HG02884 (cell line): ENCODE measurements around the gene ZMYND11.

ENCODE experiments used
- ATAC-seq: cut with Tn5 transposase; IDR thresholded peaks from one replicate; pipeline ENCODE4 v1.9.1; 2021; ENCODE audit warnings: mild to moderate bottlenecking, moderate library complexity; ENCODE audit not compliant: unreplicated experiment

ZMYND11 gene

GRCh38 chr10:190216-190615, 55.0 kb downstream of the ZMYND11 start:
- no peak for ATAC-seq

GRCh38 chr10:191703-192518, 56.7 kb downstream of the ZMYND11 start:
- ATAC-seq, result no peak

DNA sequence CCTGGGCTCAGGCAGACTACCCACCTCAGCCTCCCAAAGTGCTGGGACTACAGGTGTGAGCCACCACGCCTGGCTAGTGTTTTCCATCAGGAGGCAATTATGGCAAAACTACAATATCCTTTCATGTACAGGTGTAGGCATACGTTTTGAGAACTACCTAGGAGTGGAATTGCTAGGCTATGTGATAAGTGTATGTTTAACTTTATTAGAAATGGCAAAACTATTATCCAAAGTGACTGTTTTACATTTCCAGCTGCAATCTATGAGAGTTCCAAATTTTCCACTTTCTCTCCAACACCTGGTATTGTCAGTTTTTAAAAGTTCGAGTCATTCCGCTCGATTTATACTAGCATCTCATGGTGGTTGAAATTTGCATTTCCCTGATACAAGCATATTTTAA, 59.0 kb downstream of the ZMYND11 start:
- ATAC-seq, result no peak

- ATAC-seq, result no peak
Observed at GRCh38 chr10:200405-200804, 65.2 kb downstream of the ZMYND11 start.

- ATAC-seq, result no peak
Observed at GRCh38 chr10:201328-201771, 66.1 kb downstream of the ZMYND11 start.

GRCh38 chr10:208616-209015, 73.4 kb downstream of the ZMYND11 start:
- no peak for ATAC-seq

DNA sequence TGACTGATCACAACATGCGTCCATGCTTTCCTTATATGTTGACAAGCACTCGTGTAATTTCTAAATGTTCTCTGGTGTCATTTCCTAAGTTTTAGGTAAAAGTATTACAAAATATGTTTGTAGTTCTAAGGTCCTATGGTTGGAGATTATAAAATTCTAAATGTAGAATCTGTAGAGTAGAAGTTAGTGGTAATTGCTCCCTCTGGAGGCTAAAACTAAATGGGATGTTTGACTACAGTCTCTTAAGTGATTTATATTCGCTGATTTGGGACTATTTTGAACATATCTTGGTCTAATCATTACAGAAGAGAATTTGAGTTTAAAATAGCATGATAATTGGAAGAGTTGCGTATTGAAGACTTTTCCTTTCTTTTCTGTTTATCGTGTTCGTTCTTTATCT, 74.1 kb downstream of the ZMYND11 start:
- no peak for ATAC-seq

DNA sequence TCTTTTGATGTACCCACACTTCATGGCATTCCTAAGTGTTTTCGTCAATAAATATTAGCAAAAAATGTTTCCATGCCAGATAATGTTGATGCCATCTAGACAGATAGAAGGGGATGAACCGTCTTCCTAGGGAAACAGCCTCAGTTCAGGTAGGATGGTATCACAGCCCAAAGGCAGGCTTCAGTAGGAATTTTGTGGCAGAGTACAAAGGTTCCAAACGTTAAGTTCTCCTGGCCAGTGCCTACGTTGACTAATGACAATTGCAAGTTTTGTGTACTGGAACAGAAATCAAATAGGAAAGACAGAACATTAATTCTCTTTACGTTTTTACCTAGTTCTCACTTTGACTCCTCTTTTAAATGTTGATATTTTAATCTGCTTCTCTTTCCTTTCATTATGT, 75.0 kb downstream of the ZMYND11 start:
- no peak for ATAC-seq

GRCh38 chr10:215444-215843, 80.2 kb downstream of the ZMYND11 start:
- no peak for ATAC-seq

DNA sequence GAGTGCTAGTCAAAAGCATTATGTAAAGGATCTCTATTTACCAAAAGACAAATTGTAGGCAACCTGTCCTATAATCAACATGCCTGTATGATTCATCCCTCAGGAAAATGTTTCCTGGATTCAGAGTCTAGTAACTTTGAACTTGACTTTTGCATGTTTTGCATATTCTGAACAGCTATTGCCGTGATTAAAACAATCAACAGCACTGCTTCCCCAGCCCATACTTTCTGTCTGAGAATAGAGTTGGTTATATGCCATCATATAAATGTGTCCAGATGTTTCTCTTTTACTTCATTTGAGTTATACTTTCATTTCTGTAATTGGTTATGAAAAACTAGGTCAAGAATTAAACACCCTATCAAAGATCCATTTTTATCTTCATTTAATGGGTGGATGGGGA, 83.5 kb downstream of the ZMYND11 start:
- ATAC-seq, result no peak

- no peak for ATAC-seq
Observed at GRCh38 chr10:219731-220472, 84.6 kb downstream of the ZMYND11 start.

GRCh38 chr10:224571-224970, 89.3 kb downstream of the ZMYND11 start:
- no peak for ATAC-seq

GRCh38 chr10:226018-226417, 90.8 kb downstream of the ZMYND11 start:
- ATAC-seq, result no peak

DNA sequence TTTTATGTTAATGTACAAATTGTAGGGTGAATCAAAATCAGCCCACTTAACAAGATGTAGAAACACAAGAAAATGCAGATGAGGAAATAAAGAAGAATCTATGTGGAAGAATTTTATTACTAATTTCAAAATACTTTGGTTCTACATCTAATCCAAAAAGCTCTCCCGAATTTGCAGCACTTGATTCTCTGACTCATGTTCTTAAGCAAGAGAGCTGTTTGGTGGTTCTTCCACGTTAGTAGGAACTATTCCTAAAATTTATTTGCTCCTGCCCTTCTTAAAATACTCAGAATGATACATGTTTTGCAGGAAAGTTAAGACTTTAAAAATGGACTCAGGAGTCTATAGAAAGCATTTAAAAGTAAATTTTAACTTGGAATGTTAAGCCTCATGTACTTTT, 91.8 kb downstream of the ZMYND11 start:
- no peak for ATAC-seq

GRCh38 chr10:228366-228765, 93.1 kb downstream of the ZMYND11 start:
- no peak for ATAC-seq

DNA sequence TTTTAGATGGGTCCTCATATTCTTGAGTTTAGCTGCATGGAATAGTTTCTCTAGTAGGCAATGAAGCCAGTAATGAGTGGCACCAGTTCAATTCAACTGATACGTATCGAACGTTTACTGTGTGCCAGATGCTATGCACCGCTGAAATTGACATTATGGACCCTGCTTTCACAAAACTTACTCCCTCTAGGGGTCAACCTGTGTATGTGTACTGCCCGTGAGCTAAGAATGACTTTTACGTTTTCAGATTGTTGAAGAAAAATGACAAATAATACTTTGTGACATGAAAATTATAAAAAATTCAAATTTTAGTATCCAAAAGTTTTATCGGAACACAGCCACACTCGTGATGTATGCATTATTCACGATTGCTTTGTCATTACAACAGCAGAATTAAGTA, 95.5 kb downstream of the ZMYND11 start:
- ATAC-seq, result no peak

- ATAC-seq, result no peak
Observed at GRCh38 chr10:232061-232460, 96.8 kb downstream of the ZMYND11 start.

- ATAC-seq, result no peak
Observed at GRCh38 chr10:232878-233277, 97.6 kb downstream of the ZMYND11 start.

- ATAC-seq, result no peak
Observed at GRCh38 chr10:234708-235406, 99.6 kb downstream of the ZMYND11 start.

DNA sequence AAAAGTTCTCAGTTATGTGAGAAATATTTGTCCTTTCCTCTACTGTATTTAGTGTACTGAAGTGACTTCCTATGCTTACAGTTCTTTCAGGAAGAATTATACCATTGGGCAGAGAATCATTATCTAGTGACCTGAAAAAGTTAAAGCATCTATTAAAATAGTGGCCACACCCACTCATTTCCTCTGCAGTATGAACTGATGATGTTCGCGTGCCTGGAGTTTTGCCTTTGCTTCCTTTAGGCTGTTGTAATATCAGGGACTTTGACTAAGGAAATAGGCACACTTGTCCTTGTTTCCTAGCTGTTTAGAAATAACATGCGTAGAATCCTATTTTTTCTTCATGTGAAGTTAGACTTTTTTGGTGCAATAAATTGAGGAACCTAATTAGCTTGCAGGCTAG, 100.7 kb downstream of the ZMYND11 start:
- no peak for ATAC-seq

- ATAC-seq, result no peak
Observed at GRCh38 chr10:239109-239508, 103.9 kb downstream of the ZMYND11 start.

GRCh38 chr10:241451-241850, 106.2 kb downstream of the ZMYND11 start:
- ATAC-seq, result no peak
